Skeletal muscle tissue (tissue), 2 donors: Measurements from ENCODE around the gene GOLGA6D. TPM values are rescaled to one million over a fixed set of nuclear protein-coding genes. Genes with fewer than 3 reads are reported as not detected.

Experiments used
- small RNA-seq: library from RNA; depleted of rRNA; stranded (forward); fragments of <200 nt; gene quantifications from one replicate; pipeline ENCODE3, GENCODE V24; 2014
- total RNA-seq: library from RNA; depleted of rRNA; stranded (reverse); fragments of >200 nt; gene quantifications from one replicate; pipeline ENCODE4 v1.2.3, GENCODE V29; 2014

GOLGA6D gene
- total RNA-seq, 1 donor from 2014 or later, result under 0.01 TPM

Small RNA genes lying within 50 kb of the gene (small RNA-seq; reads per million reads assigned to genes)
- gene AC068338.1 (not detected), gene RN7SL327P (not detected), gene RN7SL489P (not detected)

Other genes starting within 250 kb of the GOLGA6D start
- 2.6 TPM for gene C15orf39, start 81.0 kb upstream of the GOLGA6D start, total RNA-seq
- gene GOLGA6C, start 24.5 kb upstream of the GOLGA6D start, total RNA-seq, result not detected
- 13.6 TPM for gene COMMD4, start 53.2 kb downstream of the GOLGA6D start, total RNA-seq
- gene NEIL1, start 64.2 kb downstream of the GOLGA6D start, total RNA-seq, result 4.7 TPM
- gene MAN2C1, start 85.8 kb downstream of the GOLGA6D start, total RNA-seq, result 80.4 TPM
- gene SIN3A, start 168.9 kb downstream of the GOLGA6D start, total RNA-seq, result 40.7 TPM